HepG2 (cell line): ENCODE measurements around the gene RPS2. TPM values are rescaled to one million over a fixed set of nuclear protein-coding genes. Genes with fewer than 3 reads are reported as not detected.

Experiments used
- CCAR2 ChIP-seq: fragments of 200-400 bp; formaldehyde crosslinking; optimal IDR thresholded peaks from 2 replicates; pipeline ENCODE3; 2018; ENCODE audit warnings: low read depth, mild to moderate bottlenecking, low read length, moderate library complexity
- KDM5A ChIP-seq: fragments of 200-600 bp; sonication (generic); IDR thresholded peaks from 2 replicates; pipeline ENCODE4 v1.7.0; 2018; ENCODE audit warnings: antibody characterized with exemption, mild to moderate bottlenecking, low read length, borderline replicate concordance
- NPAS2 ChIP-seq: sonication (generic); formaldehyde crosslinking; IDR thresholded peaks from 2 replicates; pipeline ENCODE4 v1.8.0; 2022; ENCODE audit warnings: mild to moderate bottlenecking, missing genetic modification reagents, borderline replicate concordance
- NR2C2 ChIP-seq: sonication (generic); formaldehyde crosslinking; IDR thresholded peaks from 2 replicates; pipeline ENCODE4 v1.4.0; 2020; ENCODE audit warnings: missing genetic modification reagents, mild to moderate bottlenecking, moderate library complexity, borderline replicate concordance
- SOX6 ChIP-seq, 2 experiments: fragments of 450-650 bp in 1 of 2; sonication (generic) in 1 of 2; formaldehyde crosslinking in 1 of 2; IDR thresholded peaks; 2 replicates each; pipeline versions ENCODE4 v1.4.0 to v1.6.1; 2017 to 2020; ENCODE audit warnings: antibody characterized with exemption in 1 of 2, mild to moderate bottlenecking in 1 of 2, missing genetic modification reagents in 1 of 2
- TAF15 ChIP-seq: fragments of 200-400 bp; formaldehyde crosslinking; IDR thresholded peaks from one replicate; pipeline ENCODE4 v1.6.1; 2018; ENCODE audit warnings: mild to moderate bottlenecking, low read depth, low read length; ENCODE audit not compliant: poor library complexity, severe bottlenecking
- ZKSCAN1 ChIP-seq: fragments of 150-350 bp; IDR thresholded peaks from 2 replicates; pipeline ENCODE4 v1.6.1; 2014; ENCODE audit warnings: low read length
- ZNF557 ChIP-seq: sonication (generic); formaldehyde crosslinking; IDR thresholded peaks from 2 replicates; pipeline ENCODE4 v1.4.0; 2020; ENCODE audit warnings: missing genetic modification reagents
- polyA plus RNA-seq, 8 experiments: library from polyadenylated mRNA; depleted of rRNA in 3 of 8; stranded (reverse) in 7 of 8; unstranded in 1 of 8; fragments of >200 nt; fragmentation: Illumina TruSeq in 4 of 8; extraction: Trizol in 4 of 8; gene quantifications; 2 replicates each; pipeline versions ENCODE4 v1.2.1 to v1.2.3, GENCODE V29; 2011 to 2016; ENCODE audit warnings: low read depth in 4 of 8, missing spikeins in 1 of 8, mixed read lengths in 1 of 8; ENCODE audit not compliant: insufficient read depth in 1 of 8
- total RNA-seq, 5 experiments: library from RNA; depleted of rRNA; stranded (reverse); fragments of >200 nt; fragmentation: Illumina TruSeq; extraction: Trizol; gene quantifications; 2 replicates each; pipeline ENCODE4 v1.2.3, GENCODE V29; 2016; ENCODE audit warnings: low read depth in 1 of 5
- TF ChIP-seq, protein P1 (sequence below): sonication (generic); formaldehyde crosslinking; IDR thresholded peaks from 2 replicates; pipeline ENCODE4 v1.4.0; 2020; ENCODE audit warnings: mild to moderate bottlenecking, low read depth, missing genetic modification reagents
- TF ChIP-seq, protein P2 (sequence below): sonication (generic); formaldehyde crosslinking; IDR thresholded peaks from 2 replicates; pipeline ENCODE4 v1.4.0; 2020; ENCODE audit warnings: mild to moderate bottlenecking, missing genetic modification reagents
- TF ChIP-seq, protein P3 (sequence below): sonication (generic); formaldehyde crosslinking; IDR thresholded peaks from 2 replicates; pipeline ENCODE4 v1.4.0; 2020; ENCODE audit warnings: mild to moderate bottlenecking, missing genetic modification reagents
- TF ChIP-seq, protein P4 (sequence below): sonication (generic); formaldehyde crosslinking; IDR thresholded peaks from 2 replicates; pipeline ENCODE4 v1.5.1; 2020; ENCODE audit warnings: mild to moderate bottlenecking, missing genetic modification reagents, borderline replicate concordance
- TF ChIP-seq, protein P5 (sequence below): sonication (generic); formaldehyde crosslinking; IDR thresholded peaks from 2 replicates; pipeline ENCODE4 v1.8.0; 2022; ENCODE audit warnings: missing genetic modification reagents, mild to moderate bottlenecking, inconsistent platforms, borderline replicate concordance

Gene RPS2
- total and polyA plus RNA-seq, 2 of the 13 experiments (the other 11 are each of a cell fraction or from before 2014, with no cell fraction given): 1,908 to 4,514 TPM

DNA sequence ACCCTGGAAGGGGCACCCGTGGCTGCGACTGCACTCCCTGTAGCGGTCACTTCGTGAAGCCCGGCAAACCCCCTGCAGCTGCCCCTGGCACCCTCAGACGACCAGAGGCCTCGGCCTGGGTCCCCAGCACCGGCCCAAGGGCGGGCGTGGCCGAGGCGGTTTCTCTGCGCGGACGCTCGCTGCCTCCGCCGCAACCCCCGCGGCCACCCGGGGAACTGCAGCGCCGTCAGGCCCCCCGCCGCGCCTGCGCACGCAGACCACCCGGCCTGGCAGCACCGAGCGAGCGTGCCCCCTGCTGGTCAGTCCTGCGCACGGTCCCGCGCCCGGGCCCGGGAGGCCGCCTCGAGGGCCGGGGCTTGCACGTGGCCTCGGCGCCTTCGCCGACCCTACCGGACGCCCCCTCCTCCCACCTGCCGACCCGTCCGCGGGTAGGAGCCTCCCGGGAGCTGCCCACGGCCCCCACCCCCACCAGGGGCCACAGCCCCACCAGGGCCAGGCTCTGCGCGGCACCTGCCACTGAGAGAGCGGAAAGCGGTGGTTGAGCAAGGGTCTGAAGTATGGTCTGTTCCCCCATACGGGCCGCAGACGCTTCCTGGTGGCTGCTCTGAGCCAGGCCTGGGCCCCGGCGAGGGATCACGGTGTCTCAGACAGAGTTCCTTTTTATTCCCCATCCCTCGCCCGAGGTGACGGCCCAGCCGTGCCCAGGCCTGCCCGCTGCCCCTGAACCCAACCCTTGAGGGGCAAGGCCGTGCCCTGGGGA, 34.9 kb downstream of the RPS2 start (continued):
- TF ChIP-seq, protein P1, sequence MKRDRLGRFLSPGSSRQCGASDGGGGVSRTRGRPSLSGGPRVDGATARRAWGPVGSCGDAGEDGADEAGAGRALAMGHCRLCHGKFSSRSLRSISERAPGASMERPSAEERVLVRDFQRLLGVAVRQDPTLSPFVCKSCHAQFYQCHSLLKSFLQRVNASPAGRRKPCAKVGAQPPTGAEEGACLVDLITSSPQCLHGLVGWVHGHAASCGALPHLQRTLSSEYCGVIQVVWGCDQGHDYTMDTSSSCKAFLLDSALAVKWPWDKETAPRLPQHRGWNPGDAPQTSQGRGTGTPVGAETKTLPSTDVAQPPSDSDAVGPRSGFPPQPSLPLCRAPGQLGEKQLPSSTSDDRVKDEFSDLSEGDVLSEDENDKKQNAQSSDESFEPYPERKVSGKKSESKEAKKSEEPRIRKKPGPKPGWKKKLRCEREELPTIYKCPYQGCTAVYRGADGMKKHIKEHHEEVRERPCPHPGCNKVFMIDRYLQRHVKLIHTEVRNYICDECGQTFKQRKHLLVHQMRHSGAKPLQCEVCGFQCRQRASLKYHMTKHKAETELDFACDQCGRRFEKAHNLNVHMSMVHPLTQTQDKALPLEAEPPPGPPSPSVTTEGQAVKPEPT (CRISPR knock-in tag): peak; percentile 89; the same call in 1 of the 2 replicates
- TF ChIP-seq NPAS2 (no peak), TAF15 (no peak), ZKSCAN1 (no peak), NR2C2 (CRISPR knock-in tag) (peak; percentile 52; the same call in 1 of the 2 replicates), KDM5A (no peak), SOX6 (IDR thresholded peaks at IDR 0.05) (no peak), SOX6 (CRISPR knock-in tag; IDR thresholded peaks at IDR 0.05) (no peak), CCAR2 (no peak), ZNF557 (CRISPR knock-in tag) (peak; percentile 70; the same call in 1 of the 2 replicates)
- TF ChIP-seq, protein P2, sequence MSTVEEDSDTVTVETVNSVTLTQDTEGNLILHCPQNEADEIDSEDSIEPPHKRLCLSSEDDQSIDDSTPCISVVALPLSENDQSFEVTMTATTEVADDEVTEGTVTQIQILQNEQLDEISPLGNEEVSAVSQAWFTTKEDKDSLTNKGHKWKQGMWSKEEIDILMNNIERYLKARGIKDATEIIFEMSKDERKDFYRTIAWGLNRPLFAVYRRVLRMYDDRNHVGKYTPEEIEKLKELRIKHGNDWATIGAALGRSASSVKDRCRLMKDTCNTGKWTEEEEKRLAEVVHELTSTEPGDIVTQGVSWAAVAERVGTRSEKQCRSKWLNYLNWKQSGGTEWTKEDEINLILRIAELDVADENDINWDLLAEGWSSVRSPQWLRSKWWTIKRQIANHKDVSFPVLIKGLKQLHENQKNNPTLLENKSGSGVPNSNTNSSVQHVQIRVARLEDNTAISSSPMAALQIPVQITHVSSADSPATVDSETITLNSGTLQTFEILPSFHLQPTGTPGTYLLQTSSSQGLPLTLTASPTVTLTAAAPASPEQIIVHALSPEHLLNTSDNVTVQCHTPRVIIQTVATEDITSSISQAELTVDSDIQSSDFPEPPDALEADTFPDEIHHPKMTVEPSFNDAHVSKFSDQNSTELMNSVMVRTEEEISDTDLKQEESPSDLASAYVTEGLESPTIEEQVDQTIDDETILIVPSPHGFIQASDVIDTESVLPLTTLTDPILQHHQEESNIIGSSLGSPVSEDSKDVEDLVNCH: peak; percentile 69; the same call in 1 of the 2 replicates
- TF ChIP-seq, protein P3, sequence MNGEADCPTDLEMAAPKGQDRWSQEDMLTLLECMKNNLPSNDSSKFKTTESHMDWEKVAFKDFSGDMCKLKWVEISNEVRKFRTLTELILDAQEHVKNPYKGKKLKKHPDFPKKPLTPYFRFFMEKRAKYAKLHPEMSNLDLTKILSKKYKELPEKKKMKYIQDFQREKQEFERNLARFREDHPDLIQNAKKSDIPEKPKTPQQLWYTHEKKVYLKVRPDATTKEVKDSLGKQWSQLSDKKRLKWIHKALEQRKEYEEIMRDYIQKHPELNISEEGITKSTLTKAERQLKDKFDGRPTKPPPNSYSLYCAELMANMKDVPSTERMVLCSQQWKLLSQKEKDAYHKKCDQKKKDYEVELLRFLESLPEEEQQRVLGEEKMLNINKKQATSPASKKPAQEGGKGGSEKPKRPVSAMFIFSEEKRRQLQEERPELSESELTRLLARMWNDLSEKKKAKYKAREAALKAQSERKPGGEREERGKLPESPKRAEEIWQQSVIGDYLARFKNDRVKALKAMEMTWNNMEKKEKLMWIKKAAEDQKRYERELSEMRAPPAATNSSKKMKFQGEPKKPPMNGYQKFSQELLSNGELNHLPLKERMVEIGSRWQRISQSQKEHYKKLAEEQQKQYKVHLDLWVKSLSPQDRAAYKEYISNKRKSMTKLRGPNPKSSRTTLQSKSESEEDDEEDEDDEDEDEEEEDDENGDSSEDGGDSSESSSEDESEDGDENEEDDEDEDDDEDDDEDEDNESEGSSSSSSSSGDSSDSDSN (CRISPR knock-in tag): peak; percentile 68; the same call in 1 of the 2 replicates
- TF ChIP-seq, protein P4, sequence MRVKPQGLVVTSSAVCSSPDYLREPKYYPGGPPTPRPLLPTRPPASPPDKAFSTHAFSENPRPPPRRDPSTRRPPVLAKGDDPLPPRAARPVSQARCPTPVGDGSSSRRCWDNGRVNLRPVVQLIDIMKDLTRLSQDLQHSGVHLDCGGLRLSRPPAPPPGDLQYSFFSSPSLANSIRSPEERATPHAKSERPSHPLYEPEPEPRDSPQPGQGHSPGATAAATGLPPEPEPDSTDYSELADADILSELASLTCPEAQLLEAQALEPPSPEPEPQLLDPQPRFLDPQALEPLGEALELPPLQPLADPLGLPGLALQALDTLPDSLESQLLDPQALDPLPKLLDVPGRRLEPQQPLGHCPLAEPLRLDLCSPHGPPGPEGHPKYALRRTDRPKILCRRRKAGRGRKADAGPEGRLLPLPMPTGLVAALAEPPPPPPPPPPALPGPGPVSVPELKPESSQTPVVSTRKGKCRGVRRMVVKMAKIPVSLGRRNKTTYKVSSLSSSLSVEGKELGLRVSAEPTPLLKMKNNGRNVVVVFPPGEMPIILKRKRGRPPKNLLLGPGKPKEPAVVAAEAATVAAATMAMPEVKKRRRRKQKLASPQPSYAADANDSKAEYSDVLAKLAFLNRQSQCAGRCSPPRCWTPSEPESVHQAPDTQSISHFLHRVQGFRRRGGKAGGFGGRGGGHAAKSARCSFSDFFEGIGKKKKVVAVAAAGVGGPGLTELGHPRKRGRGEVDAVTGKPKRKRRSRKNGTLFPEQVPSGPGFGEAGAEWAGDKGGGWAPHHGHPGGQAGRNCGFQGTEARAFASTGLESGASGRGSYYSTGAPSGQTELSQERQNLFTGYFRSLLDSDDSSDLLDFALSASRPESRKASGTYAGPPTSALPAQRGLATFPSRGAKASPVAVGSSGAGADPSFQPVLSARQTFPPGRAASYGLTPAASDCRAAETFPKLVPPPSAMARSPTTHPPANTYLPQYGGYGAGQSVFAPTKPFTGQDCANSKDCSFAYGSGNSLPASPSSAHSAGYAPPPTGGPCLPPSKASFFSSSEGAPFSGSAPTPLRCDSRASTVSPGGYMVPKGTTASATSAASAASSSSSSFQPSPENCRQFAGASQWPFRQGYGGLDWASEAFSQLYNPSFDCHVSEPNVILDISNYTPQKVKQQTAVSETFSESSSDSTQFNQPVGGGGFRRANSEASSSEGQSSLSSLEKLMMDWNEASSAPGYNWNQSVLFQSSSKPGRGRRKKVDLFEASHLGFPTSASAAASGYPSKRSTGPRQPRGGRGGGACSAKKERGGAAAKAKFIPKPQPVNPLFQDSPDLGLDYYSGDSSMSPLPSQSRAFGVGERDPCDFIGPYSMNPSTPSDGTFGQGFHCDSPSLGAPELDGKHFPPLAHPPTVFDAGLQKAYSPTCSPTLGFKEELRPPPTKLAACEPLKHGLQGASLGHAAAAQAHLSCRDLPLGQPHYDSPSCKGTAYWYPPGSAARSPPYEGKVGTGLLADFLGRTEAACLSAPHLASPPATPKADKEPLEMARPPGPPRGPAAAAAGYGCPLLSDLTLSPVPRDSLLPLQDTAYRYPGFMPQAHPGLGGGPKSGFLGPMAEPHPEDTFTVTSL (CRISPR knock-in tag): no peak
- TF ChIP-seq, protein P5, sequence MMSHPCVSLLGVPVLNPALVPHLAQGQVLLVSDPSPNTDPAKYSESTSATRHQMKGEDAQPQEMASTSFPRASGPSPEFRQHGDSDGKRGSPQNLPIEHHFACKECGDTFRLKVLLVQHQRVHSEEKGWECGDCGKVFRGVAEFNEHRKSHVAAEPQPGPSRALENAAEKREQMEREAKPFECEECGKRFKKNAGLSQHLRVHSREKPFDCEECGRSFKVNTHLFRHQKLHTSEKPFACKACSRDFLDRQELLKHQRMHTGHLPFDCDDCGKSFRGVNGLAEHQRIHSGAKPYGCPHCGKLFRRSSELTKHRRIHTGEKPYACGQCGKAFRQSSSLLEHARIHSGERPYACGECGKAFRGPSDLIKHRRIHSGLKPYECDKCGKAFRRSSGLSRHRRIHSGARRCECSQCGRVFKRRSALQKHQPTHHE (CRISPR knock-in tag): no peak
